K562 (cell line): ENCODE results near the gene OR4D2. TPM values are rescaled to one million over a fixed set of nuclear protein-coding genes. Genes with fewer than 3 reads are reported as not detected.

Experiments
- ATAC-seq: fragments of 200-7000 bp; cut with Tn5 transposase; 3 replicates; pipeline ENCODE4 v1.9.1; 2020; ENCODE audit warnings: moderate library complexity
- BruUV-seq: library from RNA; stranded (reverse); fragments of 400-500 nt; replicated peaks from 2 replicates; lab custom pipeline; 2021; lab: Mats Ljungman, UMichigan
- CTCF ChIA-PET: fragments of 300-600 bp; formaldehyde crosslinking; extraction: SDS; loops from one replicate; lab custom pipeline; 2021; ENCODE audit warnings: low intra/inter-chr PET ratio; lab: Yijun Ruan, JAX
- POLR2A ChIA-PET: fragments of 300-600, 350-650 bp; sonication (Branson Sonifier 250); formaldehyde crosslinking; extraction: SDS; loops from one replicate; lab custom pipeline; 2021; ENCODE audit warnings: antibody characterized with exemption, inconsistent platforms; lab: Yijun Ruan, JAX
- DNase-seq, 4 experiments: peaks; one replicate each; pipeline versions ENCODE4 v3.0.0 to v3.0.0-alpha.2; 2011 to 2018; ENCODE audit warnings: low spot score in 3 of 4, mixed read lengths in 3 of 4; ENCODE audit errors: extremely low read depth in 1 of 4
- FAIRE-seq: peaks from 2 replicates; lab custom pipeline; 2011; peaks lifted over from hg19 to GRCh38; lab: Jason Lieb, UNC
- H2AFZ ChIP-seq: 2 replicates; pipeline ENCODE4 v1.6.0; 2011; ENCODE audit warnings: low read depth, low read length, control low read depth, inconsistent platforms
- H3K27ac ChIP-seq: fragments of 200-600 bp; 3 replicates; pipeline ENCODE4 v1.8.0; 2011; ENCODE audit warnings: low read depth, mild to moderate bottlenecking, control low read depth, inconsistent platforms, low read length, moderate library complexity, mixed read lengths; ENCODE audit errors: extremely low read depth
- H3K27me3 ChIP-seq, 2 experiments: fragments of 300-600 bp in 1 of 2; 2 replicates in 1 of 2; 3 replicates in 1 of 2; pipeline versions ENCODE4 v1.6.0 to v1.8.0; 2011; ENCODE audit warnings: inconsistent platforms in 2 of 2, low read length in 2 of 2, mild to moderate bottlenecking in 1 of 2, mixed read lengths in 1 of 2, moderate library complexity in 1 of 2; ENCODE audit not compliant: control insufficient read depth in 2 of 2, insufficient read depth in 2 of 2
- H3K36me3 ChIP-seq: fragments of 300-600 bp; 3 replicates; pipeline ENCODE4 v1.8.0; 2011; ENCODE audit warnings: mild to moderate bottlenecking, low read length, inconsistent platforms; ENCODE audit not compliant: control insufficient read depth, insufficient read depth
- H3K4me1 ChIP-seq, 2 experiments: fragments of 200-600 bp in 1 of 2; replicated peaks in 1 of 2; 2 replicates in 1 of 2; 3 replicates in 1 of 2; pipeline versions ENCODE4 v1.5.1 to v1.8.0; 2011; ENCODE audit warnings: inconsistent platforms in 2 of 2, low read length in 2 of 2, mild to moderate bottlenecking in 1 of 2, mixed read lengths in 1 of 2, moderate library complexity in 1 of 2; ENCODE audit not compliant: control insufficient read depth in 2 of 2, insufficient read depth in 2 of 2
- H3K4me2 ChIP-seq: 2 replicates; pipeline ENCODE4 v1.6.1; 2011; ENCODE audit warnings: low read length, control low read depth, inconsistent platforms, mixed read lengths; ENCODE audit not compliant: insufficient read depth
- H3K4me3 ChIP-seq: fragments of 200-600 bp; sonication (generic), shearing (Covaris generic); 2 replicates; pipeline ENCODE4 v1.5.1; 2016; ENCODE audit warnings: control low read depth, inconsistent platforms
- H3K79me2 ChIP-seq: fragments of 200-600 bp; 3 replicates; pipeline ENCODE4 v1.8.0; 2011; ENCODE audit warnings: low read length, inconsistent platforms; ENCODE audit not compliant: control insufficient read depth, insufficient read depth
- H3K9ac ChIP-seq, 2 experiments: 2 replicates each; pipeline versions ENCODE4 v1.6.0 to v1.6.1; 2011; ENCODE audit warnings: low read depth in 2 of 2, low read length in 2 of 2, control low read depth in 1 of 2, inconsistent platforms in 1 of 2, mild to moderate bottlenecking in 1 of 2, mixed read lengths in 1 of 2; ENCODE audit not compliant: insufficient read depth in 1 of 2
- H3K9me1 ChIP-seq: one replicate; pipeline ENCODE4 v1.6.0; 2011; ENCODE audit warnings: inconsistent platforms, mild to moderate bottlenecking, low read length, moderate library complexity; ENCODE audit not compliant: control insufficient read depth, insufficient read depth
- H3K9me3 ChIP-seq: replicated peaks from 2 replicates; pipeline ENCODE4 v1.5.1; 2011; ENCODE audit warnings: low read depth, low read length, inconsistent platforms; ENCODE audit not compliant: control insufficient read depth, insufficient read depth
- H4K20me1 ChIP-seq: replicated peaks from 2 replicates; pipeline ENCODE4 v1.6.1; 2011; ENCODE audit warnings: low read length, inconsistent platforms, mixed read lengths; ENCODE audit not compliant: control insufficient read depth, insufficient read depth
- CBFA2T2 ChIP-seq: fragments of 450-650 bp; conservative IDR thresholded peaks from 2 replicates; pipeline ENCODE4 v1.6.1; 2017; ENCODE audit warnings: mild to moderate bottlenecking
- EHMT2 ChIP-seq: fragments of 450-650 bp; IDR thresholded peaks from 2 replicates; pipeline ENCODE4 v1.6.1; 2018; ENCODE audit warnings: antibody characterized with exemption
- HCFC1 ChIP-seq: IDR thresholded peaks from 2 replicates; pipeline ENCODE4 v1.6.1; 2012; ENCODE audit warnings: low read depth, low read length, improper control_type of control experiment
- MIER1 ChIP-seq: fragments of 450-650 bp; IDR thresholded peaks from 2 replicates; pipeline ENCODE4 v1.6.1; 2016; ENCODE audit warnings: antibody characterized with exemption, mild to moderate bottlenecking, low read depth
- NR1H2 ChIP-seq: sonication (generic); formaldehyde crosslinking; IDR thresholded peaks from 2 replicates; pipeline ENCODE4 v1.4.0; 2020; ENCODE audit warnings: mild to moderate bottlenecking, missing genetic modification reagents
- RFX1 ChIP-seq: fragments of 450-650 bp; IDR thresholded peaks from 2 replicates; pipeline ENCODE4 v1.6.1; 2016; ENCODE audit warnings: mild to moderate bottlenecking, moderate library complexity
- ZNF274 ChIP-seq: IDR thresholded peaks from 2 replicates; pipeline ENCODE4 v1.6.1; 2011; ENCODE audit warnings: low read depth, mild to moderate bottlenecking, low read length, moderate library complexity, borderline replicate concordance
- WGBS: fragments of 100-300 bp; shearing (Covaris generic); methylation state at CpG from one replicate; pipeline ENCODE4 v1.1.6; 2016; ENCODE audit warnings: low coverage, mixed read lengths; ENCODE audit not compliant: insufficient coverage; ENCODE audit errors: missing lambda C conversion rate; 5-methylcytosine and 5-hydroxymethylcytosine counted together
- in situ Hi-C: fragments of 300-500 bp; cut with MboI; formaldehyde crosslinking; loops from 4 replicates; pipeline ENCODE4 v1.15.0; 2018; ENCODE audit warnings: inconsistent platforms, mixed read lengths
- intact Hi-C: fragments of 100-400 bp; cut with micrococcal nuclease; formaldehyde crosslinking; loops from 2 replicates; pipeline ENCODE4 v1.14.2; 2022
- polyA plus RNA-seq, 8 experiments: library from polyadenylated mRNA; depleted of rRNA in 4 of 8; stranded (reverse) in 5 of 8; unstranded in 3 of 8; fragments of >200 nt; fragmentation: Nextera tagmentation in 2 of 8; fragmentation: Illumina TruSeq in 1 of 8; extraction: Ambion mirVana in 2 of 8; extraction: Trizol in 1 of 8; gene quantifications; 2 replicates each; pipeline versions ENCODE4 v1.2.1 to v1.2.3, GENCODE V29; 2011 to 2014; ENCODE audit warnings: inconsistent platforms in 1 of 8, missing spikeins in 1 of 8
- total RNA-seq, 7 experiments: library from RNA; depleted of rRNA in 6 of 7; stranded (reverse); fragments of >200 nt in 6 of 7; fragmentation: Illumina TruSeq in 2 of 7; extraction: Trizol in 2 of 7; gene quantifications; 2 replicates each; pipeline versions ENCODE4 v1.2.1 to v1.2.3, GENCODE V29; 2011 to 2021; ENCODE audit warnings: low replicate concordance in 1 of 7
- TF ChIP-seq, protein P1 (sequence below), 2 experiments: fragments of 450-650 bp; formaldehyde crosslinking in 1 of 2; IDR thresholded peaks; 2 replicates each; pipeline versions ENCODE4 v1.4.0 to v1.6.1; 2014 to 2020; ENCODE audit warnings: mild to moderate bottlenecking in 2 of 2, borderline replicate concordance in 1 of 2, low read depth in 1 of 2

Gene OR4D2
- total and polyA plus RNA-seq, 9 of the 15 experiments (the other 6 are each of a cell fraction or from before 2014, with no cell fraction given): not detected

DNA sequence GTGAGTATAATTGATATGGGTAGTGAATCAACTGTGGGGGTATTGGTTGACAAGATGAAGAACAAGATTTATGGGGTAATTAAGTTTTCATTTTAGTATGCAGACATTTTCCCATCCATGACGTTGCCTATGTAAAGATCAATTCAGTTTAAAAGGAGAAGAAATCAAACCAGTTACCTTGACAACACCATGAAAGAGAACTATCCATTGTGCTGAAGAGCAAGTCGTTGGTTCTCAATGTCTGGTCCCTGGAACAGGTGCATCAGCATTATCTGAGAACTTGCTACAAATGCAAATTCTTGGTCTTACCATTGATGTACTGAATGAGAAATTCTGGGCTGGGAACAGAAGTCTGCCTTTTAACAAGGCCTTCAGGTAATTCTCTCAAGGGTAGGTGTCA, 801 bp upstream of the OR4D2 start:
- Histone ChIP-seq H3K4me3 (no peak overlapping the region), H3K4me2 (no peak overlapping the region), H2AFZ (no peak overlapping the region), H3K27ac (no peak overlapping the region), H3K79me2 (no peaks in the 10 kb centered on the region), H3K9me1 (no peaks in the 10 kb centered on the region), H4K20me1 (no peaks in the 10 kb centered on the region; the same call in 1 of the 2 replicates), H3K9ac (no peak overlapping the region), H3K4me1 (no peaks in the 10 kb centered on the region), H3K27me3 (peaks cover 21 to 38% of the 10 kb centered on the region in 2 experiments), H3K36me3 (no peaks in the 10 kb centered on the region), H3K9me3 (no peaks in the 10 kb centered on the region)
- ChIA-PET CTCF (no interaction called here), POLR2A (no interaction called here)
- 0% methylated on average over 2 of the region's 2 CpGs for WGBS
- DNase-seq: no peak
- no peak for ATAC-seq
- TF ChIP-seq RFX1: peak; percentile 66
- TF ChIP-seq EHMT2: peak; percentile 78; the same call in 1 of the 2 replicates
- no peak for TF ChIP-seq HCFC1
- TF ChIP-seq CBFA2T2: no peak
- no peak for TF ChIP-seq ZNF274
- 0 out of 2 replicates have a peak, but pooled peaks have one; percentile 33 for TF ChIP-seq MIER1
- TF ChIP-seq, protein P1, sequence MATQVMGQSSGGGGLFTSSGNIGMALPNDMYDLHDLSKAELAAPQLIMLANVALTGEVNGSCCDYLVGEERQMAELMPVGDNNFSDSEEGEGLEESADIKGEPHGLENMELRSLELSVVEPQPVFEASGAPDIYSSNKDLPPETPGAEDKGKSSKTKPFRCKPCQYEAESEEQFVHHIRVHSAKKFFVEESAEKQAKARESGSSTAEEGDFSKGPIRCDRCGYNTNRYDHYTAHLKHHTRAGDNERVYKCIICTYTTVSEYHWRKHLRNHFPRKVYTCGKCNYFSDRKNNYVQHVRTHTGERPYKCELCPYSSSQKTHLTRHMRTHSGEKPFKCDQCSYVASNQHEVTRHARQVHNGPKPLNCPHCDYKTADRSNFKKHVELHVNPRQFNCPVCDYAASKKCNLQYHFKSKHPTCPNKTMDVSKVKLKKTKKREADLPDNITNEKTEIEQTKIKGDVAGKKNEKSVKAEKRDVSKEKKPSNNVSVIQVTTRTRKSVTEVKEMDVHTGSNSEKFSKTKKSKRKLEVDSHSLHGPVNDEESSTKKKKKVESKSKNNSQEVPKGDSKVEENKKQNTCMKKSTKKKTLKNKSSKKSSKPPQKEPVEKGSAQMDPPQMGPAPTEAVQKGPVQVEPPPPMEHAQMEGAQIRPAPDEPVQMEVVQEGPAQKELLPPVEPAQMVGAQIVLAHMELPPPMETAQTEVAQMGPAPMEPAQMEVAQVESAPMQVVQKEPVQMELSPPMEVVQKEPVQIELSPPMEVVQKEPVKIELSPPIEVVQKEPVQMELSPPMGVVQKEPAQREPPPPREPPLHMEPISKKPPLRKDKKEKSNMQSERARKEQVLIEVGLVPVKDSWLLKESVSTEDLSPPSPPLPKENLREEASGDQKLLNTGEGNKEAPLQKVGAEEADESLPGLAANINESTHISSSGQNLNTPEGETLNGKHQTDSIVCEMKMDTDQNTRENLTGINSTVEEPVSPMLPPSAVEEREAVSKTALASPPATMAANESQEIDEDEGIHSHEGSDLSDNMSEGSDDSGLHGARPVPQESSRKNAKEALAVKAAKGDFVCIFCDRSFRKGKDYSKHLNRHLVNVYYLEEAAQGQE (IDR thresholded peaks at IDR 0.05; ENCODE audit: borderline replicate concordance): peak; percentile 92
- TF ChIP-seq, protein P1 (CRISPR knock-in tag; IDR thresholded peaks at IDR 0.05; ENCODE audit: low read depth): no peak
- TF ChIP-seq NR1H2 (CRISPR knock-in tag): no peak
- peak; percentile 60 for FAIRE-seq
- in situ Hi-C loops (loop anchor here (5.0 kb wide), 1 partner anchor 39 kb away; no protein-coding TSS in a partner anchor), intact Hi-C loops (no loop called here)
- BruUV-seq: no TSS peak
